Measurements from ENCODE around the gene GSN. TPM values are rescaled to one million over a fixed set of nuclear protein-coding genes. Genes with fewer than 3 reads are reported as not detected.

Gene GSN
- polyA plus RNA-seq, 1 of the 3 experiments (the other 2 are of a cell fraction): 168 TPM

DNA sequence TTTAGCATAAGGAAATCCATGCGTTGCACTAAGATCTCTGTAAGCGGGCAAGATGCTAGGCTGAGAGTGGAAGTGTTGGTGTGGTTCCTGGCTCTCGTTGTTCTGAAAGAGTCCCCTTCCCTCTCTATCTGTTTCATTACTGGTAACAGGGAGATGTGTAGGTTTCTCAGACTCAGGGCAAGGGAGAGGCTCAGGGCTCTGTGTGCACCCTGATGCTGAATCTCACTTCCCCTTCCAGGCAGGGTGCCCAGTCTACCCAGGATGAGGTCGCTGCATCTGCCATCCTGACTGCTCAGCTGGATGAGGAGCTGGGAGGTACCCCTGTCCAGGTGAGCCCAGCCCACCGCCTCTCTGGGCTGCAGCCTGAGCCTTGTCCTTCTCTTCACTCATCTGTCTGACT lies 56.4 kb downstream of the GSN start:
- ChIA-PET POLR2A (no interaction called here), CTCF (no interaction called here)
- no peak overlapping the region for H3K27ac ChIP-seq (ENCODE audit: low read depth in 2 of 2, low read length in 1 of 2)
- H3K4me1 ChIP-seq (ENCODE audit: control insufficient read depth in 1 of 2, insufficient read depth in 2 of 2, low read depth in 1 of 2, low read length in 1 of 2): peaks cover 0 to 5% of the 10 kb centered on the region in 2 experiments; a peak in 2 of 4 replicates
- no peaks in the 10 kb centered on the region for H3K27me3 ChIP-seq (ENCODE audit: insufficient read depth)
- WGBS (ENCODE audit: low lambda C conversion rate): 98% methylated on average over 4 of the region's 5 CpGs
- H3K4me2 ChIP-seq: no peak overlapping the region
- H3K9ac ChIP-seq: no peak overlapping the region
- H3K9me3 ChIP-seq: no peaks in the 10 kb centered on the region
- peaks cover 6% of the 10 kb centered on the region for H3F3A ChIP-seq (replicated peaks; ENCODE audit: insufficient read depth)
- no peak for DNase-seq
- no peak overlapping the region for H3K4me3 ChIP-seq (ENCODE audit: low read depth in 2 of 2, low read length in 1 of 2)
- H4K20me1 ChIP-seq (ENCODE audit: insufficient read depth): no peaks in the 10 kb centered on the region
- H3K9me2 ChIP-seq: no peaks in the 10 kb centered on the region
- H2AFZ ChIP-seq (ENCODE audit: low read depth): no peak overlapping the region
- H3K79me2 ChIP-seq (ENCODE audit: insufficient read depth): no peaks in the 10 kb centered on the region; the same call in 1 of the 2 replicates
- TF ChIP-seq, protein P1, sequence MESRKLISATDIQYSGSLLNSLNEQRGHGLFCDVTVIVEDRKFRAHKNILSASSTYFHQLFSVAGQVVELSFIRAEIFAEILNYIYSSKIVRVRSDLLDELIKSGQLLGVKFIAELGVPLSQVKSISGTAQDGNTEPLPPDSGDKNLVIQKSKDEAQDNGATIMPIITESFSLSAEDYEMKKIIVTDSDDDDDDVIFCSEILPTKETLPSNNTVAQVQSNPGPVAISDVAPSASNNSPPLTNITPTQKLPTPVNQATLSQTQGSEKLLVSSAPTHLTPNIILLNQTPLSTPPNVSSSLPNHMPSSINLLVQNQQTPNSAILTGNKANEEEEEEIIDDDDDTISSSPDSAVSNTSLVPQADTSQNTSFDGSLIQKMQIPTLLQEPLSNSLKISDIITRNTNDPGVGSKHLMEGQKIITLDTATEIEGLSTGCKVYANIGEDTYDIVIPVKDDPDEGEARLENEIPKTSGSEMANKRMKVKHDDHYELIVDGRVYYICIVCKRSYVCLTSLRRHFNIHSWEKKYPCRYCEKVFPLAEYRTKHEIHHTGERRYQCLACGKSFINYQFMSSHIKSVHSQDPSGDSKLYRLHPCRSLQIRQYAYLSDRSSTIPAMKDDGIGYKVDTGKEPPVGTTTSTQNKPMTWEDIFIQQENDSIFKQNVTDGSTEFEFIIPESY (IDR thresholded peaks at IDR 0.05; ENCODE audit: borderline replicate concordance, low read depth): no peak
- TF ChIP-seq NFIC (IDR thresholded peaks at IDR 0.05; ENCODE audit: borderline replicate concordance) (no peak), POLR2AphosphoS5 (IDR thresholded peaks at IDR 0.05; ENCODE audit: low read depth, low read length) (no peak), FOXM1 (IDR thresholded peaks at IDR 0.05; ENCODE audit: low read depth) (no peak), JUND (IDR thresholded peaks at IDR 0.05) (no peak)
- peaks cover 42 to 52% of the 10 kb centered on the region in 2 experiments for H3K36me3 ChIP-seq (replicated peaks in 1 of 2; ENCODE audit: control insufficient read depth in 1 of 2, insufficient read depth in 2 of 2, low read length in 1 of 2)

DNA sequence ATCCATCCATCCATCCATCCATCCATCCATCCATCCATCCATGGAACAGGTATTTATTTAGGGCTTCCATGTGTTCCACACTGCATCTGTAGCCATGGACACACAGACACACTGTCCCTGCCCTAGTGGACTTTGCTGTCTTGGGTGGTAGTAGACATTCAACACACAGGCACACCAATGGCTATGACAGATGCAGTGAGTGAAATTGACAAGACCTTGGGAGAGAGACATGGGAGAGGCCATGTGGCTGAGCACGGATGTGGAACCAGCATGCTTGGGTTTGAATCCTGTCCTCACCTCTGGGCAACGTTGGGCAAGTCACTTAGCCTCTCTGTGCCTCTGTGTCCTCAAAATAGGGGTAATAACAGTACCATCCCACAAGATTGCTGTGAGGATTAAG lies 56.8 kb downstream of the GSN start:
- Histone ChIP-seq H3K27ac (ENCODE audit: low read depth in 2 of 2, low read length in 1 of 2) (no peak overlapping the region), H3K79me2 (ENCODE audit: insufficient read depth) (no peaks in the 10 kb centered on the region; the same call in 1 of the 2 replicates), H2AFZ (ENCODE audit: low read depth) (no peak overlapping the region), H4K20me1 (ENCODE audit: insufficient read depth) (no peaks in the 10 kb centered on the region), H3K4me1 (ENCODE audit: control insufficient read depth in 1 of 2, insufficient read depth in 2 of 2, low read depth in 1 of 2, low read length in 1 of 2) (peaks cover 0 to 5% of the 10 kb centered on the region in 2 experiments; a peak in 2 of 4 replicates), H3F3A (replicated peaks; ENCODE audit: insufficient read depth) (peaks cover 2% of the 10 kb centered on the region), H3K4me2 (no peak overlapping the region), H3K36me3 (replicated peaks in 1 of 2; ENCODE audit: control insufficient read depth in 1 of 2, insufficient read depth in 2 of 2, low read length in 1 of 2) (peaks cover 47 to 56% of the 10 kb centered on the region in 2 experiments), H3K27me3 (ENCODE audit: insufficient read depth) (no peaks in the 10 kb centered on the region), H3K9me2 (no peaks in the 10 kb centered on the region), H3K9me3 (no peaks in the 10 kb centered on the region), H3K4me3 (ENCODE audit: low read depth in 2 of 2, low read length in 1 of 2) (no peak overlapping the region), H3K9ac (no peak overlapping the region)
- no peak for DNase-seq
- 92% methylated on average over 2 of the region's 2 CpGs for WGBS (ENCODE audit: low lambda C conversion rate)
- POLR2A ChIA-PET: no interaction called here
- TF ChIP-seq FOXM1 (IDR thresholded peaks at IDR 0.05; ENCODE audit: low read depth) (no peak), FOXJ3 (CRISPR knock-in tag; IDR thresholded peaks at IDR 0.05) (no peak), CHD2 (IDR thresholded peaks at IDR 0.05; ENCODE audit: low read length, partially characterized antibody) (no peak), EZH2phosphoT487 (IDR thresholded peaks at IDR 0.05; ENCODE audit: borderline replicate concordance, low read depth) (no peak), EP300 (IDR thresholded peaks at IDR 0.05; ENCODE audit: borderline replicate concordance in 1 of 2, low read depth in 1 of 2, low read length in 1 of 2) (no peak), MXI1 (IDR thresholded peaks at IDR 0.05; ENCODE audit: low read depth, low read length) (no peak), SIN3A (IDR thresholded peaks at IDR 0.05; ENCODE audit: borderline replicate concordance, low read depth, low read length) (no peak), RFX5 (IDR thresholded peaks at IDR 0.05; ENCODE audit: low read length) (no peak), TAF1 (IDR thresholded peaks at IDR 0.05; ENCODE audit: borderline replicate concordance, low read depth, low read length) (no peak), NRF1 (IDR thresholded peaks at IDR 0.05; ENCODE audit: low read depth, low read length) (no peak), RCOR1 (IDR thresholded peaks at IDR 0.05; ENCODE audit: low read length) (no peak), FOSL2 (IDR thresholded peaks at IDR 0.05; ENCODE audit: borderline replicate concordance, low read depth) (no peak), GABPA (IDR thresholded peaks at IDR 0.05; ENCODE audit: low read depth) (no peak), TCF12 (IDR thresholded peaks at IDR 0.05) (no peak)
- TF ChIP-seq, protein P2, sequence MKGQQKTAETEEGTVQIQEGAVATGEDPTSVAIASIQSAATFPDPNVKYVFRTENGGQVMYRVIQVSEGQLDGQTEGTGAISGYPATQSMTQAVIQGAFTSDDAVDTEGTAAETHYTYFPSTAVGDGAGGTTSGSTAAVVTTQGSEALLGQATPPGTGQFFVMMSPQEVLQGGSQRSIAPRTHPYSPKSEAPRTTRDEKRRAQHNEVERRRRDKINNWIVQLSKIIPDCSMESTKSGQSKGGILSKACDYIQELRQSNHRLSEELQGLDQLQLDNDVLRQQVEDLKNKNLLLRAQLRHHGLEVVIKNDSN (IDR thresholded peaks at IDR 0.05; ENCODE audit: borderline replicate concordance, low read depth): no peak
- TF ChIP-seq, protein P3, sequence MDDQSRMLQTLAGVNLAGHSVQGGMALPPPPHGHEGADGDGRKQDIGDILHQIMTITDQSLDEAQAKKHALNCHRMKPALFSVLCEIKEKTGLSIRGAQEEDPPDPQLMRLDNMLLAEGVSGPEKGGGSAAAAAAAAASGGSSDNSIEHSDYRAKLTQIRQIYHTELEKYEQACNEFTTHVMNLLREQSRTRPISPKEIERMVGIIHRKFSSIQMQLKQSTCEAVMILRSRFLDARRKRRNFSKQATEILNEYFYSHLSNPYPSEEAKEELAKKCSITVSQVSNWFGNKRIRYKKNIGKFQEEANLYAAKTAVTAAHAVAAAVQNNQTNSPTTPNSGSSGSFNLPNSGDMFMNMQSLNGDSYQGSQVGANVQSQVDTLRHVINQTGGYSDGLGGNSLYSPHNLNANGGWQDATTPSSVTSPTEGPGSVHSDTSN (IDR thresholded peaks at IDR 0.05): no peak
- TF ChIP-seq, protein P4, sequence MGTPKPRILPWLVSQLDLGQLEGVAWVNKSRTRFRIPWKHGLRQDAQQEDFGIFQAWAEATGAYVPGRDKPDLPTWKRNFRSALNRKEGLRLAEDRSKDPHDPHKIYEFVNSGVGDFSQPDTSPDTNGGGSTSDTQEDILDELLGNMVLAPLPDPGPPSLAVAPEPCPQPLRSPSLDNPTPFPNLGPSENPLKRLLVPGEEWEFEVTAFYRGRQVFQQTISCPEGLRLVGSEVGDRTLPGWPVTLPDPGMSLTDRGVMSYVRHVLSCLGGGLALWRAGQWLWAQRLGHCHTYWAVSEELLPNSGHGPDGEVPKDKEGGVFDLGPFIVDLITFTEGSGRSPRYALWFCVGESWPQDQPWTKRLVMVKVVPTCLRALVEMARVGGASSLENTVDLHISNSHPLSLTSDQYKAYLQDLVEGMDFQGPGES (IDR thresholded peaks at IDR 0.05; ENCODE audit: low read depth, low read length): no peak
- CTCF ChIA-PET: no interaction called here
